HG03064 (cell line): Measurements from ENCODE around the gene RACGAP1.

Experiments used
- ATAC-seq: cut with Tn5 transposase; IDR thresholded peaks from one replicate; pipeline ENCODE4 v1.9.1; 2021; ENCODE audit warnings: low read depth; ENCODE audit not compliant: unreplicated experiment

The RACGAP1 gene

DNA sequence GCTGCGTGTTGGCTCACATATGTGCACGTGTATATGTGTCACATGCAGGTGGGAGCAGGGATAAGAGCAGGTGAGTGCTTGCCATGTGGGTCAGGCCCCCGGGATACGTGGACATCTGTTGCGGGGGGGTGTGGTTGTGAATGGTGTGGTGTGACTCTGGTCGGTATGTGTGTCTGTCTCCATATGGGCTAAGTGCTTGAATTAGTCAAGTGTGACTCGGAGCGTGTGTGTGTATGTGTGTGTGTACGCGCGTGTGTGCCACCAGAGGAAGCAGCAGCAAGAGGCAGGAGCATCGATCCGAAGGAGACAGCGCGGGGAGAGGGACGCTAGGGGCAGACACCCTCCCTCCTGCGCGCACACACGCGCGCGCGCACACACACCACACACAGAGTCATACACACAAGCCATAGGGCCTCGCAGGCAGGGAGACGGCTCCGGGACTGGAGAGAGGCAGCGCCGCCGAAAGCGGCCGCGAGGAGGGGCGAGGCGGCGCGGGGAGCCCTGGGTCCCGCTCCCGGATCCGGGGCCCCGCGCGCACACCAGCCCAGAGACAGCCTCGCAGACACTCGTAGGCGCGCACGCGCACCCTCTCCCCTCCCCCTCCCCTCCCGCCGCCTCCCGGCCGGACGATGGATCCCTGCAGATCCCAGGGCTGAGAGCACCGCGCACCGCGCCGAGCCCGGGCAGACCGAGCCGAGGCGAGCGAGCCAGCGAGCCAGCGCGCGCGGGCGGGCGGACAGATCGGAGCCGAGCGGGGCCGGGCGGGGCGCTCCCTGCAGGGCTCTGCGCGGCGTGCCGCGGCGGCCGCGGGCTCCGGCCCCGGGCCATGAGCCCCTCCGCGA, 31.9 kb upstream of the RACGAP1 start, which contains the start of gene ASIC1:
ASIC1 (plus strand) TSS at position 597 of the 842 bp plus-strand sequence. CDS start 1,171 bp downstream, outside the sequence.
- no peak for ATAC-seq

DNA sequence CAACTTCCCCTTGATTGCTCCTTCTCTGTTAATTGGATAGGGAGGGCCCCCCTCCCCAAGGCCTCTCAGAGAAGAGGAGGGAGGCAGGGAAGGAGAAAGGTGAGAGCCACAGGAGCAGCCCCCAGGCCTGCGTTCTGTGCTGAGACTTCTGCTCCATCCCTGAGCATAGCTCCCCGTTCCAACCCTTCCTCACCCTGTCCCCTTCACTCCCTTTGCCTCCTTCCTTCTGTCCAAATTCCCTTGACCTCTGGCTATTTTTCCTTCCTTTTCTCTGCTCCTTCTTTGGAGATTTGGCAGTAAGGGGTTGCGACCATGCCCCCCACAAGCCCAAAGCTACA, 31.3 kb upstream of the RACGAP1 start:
- no peak for ATAC-seq

GRCh38 chr12:50055831-50056638, 30.7 kb upstream of the RACGAP1 start:
- no peak for ATAC-seq

DNA sequence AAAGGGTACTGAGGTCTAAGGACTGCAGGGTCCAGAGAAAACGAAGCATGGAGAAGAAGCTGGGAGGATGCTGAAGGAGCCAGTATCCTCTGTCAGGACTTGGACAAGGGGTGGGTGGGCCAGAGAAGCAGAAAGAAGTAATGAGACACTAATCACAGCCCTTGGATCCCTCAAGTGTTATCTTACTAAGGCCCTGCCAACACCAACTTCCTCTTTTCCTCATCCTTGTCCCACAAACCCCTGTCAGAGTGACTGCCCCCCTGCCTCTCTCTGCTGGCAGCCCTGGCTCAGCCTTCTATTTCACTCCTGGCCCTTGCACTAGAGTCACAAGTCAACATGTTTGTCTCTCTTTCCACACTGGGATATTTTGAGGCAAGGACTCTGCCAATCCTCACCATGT, 28.3 kb upstream of the RACGAP1 start:
- no peak for ATAC-seq

- no peak for ATAC-seq
Measured at GRCh38 chr12:50052964-50053363, 27.7 kb upstream of the RACGAP1 start.

- ATAC-seq, result no peak
Measured at GRCh38 chr12:50052544-50052943, 27.2 kb upstream of the RACGAP1 start.

GRCh38 chr12:50051101-50051806, 26.0 kb upstream of the RACGAP1 start:
- no peak for ATAC-seq

GRCh38 chr12:50050410-50051098, 25.3 kb upstream of the RACGAP1 start:
- ATAC-seq, result no peak

GRCh38 chr12:50050119-50050385, 24.8 kb upstream of the RACGAP1 start:
- no peak for ATAC-seq

DNA sequence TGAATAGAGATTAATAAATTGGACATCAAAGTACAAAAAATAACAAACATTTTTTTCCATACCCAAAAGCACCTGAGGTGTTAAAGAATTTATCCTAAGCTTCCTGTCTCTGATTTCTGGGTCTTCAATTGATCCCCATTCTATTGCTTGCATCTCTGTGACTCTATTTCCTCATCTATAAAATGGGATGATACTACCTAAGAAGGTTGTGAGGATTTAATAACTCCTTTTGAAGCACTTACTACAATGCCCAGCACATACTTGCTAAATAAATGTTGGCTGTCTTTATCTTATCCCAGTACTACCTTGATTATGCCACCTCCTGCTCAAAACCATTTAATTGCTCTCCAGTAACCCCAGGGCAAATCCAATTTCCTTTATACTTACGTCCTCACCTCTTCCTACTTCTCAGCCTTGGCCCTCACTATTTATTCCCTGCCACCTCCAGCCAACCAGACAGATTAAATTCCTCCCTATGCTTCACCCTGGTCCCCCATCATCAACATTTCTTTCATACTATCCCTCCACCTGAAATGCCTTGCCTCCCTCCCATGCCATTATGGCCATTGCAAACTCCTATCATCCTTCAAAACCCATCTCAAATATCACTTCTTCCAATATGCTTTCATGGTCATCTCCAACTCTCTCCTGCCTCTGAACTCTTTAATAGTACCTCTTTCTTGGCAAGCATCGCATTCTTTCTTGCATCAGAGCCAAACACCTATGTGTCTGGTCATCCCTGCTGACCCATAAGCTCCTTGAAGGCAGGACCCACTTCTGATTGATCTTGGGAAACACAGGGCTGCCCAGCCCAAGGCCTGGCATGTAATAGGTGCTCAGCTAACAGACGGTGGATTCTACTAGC, 24.2 kb upstream of the RACGAP1 start:
- ATAC-seq, result no peak

DNA sequence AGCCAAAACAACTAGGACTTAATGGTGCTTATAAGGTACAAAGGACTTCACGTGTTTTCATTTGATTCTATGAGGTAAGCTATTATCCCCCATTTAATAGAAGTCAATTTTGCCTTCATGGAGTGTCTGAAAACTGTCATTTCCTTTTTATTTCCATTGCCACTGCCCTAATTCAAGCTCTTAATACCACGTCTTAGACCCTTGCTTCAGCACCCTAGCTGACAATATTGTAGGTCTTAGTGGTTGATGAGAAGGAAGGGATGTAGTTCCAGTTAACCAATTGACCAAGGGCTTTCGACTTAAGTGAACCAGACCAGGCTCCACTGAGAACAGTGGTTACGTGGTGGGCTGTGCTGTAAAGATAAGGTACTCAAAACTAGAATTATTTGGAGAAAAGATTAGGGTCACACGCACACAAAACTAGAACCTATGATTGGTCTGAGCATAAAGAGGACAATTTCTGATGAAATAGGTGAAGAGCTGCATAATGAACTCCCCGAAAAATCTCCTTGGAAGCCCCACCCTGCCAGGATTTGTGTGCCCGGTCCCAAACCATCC, 22.5 kb upstream of the RACGAP1 start:
- no peak for ATAC-seq

DNA sequence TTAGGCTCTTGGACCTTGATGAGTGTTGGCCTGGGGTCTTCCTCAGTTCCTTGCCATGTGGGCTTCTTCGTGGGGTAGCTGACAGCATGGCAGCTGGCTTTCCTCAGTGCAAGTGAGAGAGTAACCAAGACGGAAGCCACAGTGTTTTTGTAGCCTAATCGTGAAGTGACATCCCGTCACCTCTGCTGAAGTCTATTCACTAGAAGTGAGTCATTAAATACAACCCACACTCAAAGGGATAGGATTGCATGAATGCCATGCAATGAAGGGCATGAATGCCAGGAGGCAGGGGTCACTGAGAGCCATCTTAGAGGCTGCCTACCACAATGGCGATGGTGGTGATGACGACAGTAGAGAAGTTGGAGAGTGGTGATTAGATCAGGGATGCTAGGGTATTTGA, 18.6 kb upstream of the RACGAP1 start:
- ATAC-seq, result no peak

- ATAC-seq, result no peak
Measured at GRCh38 chr12:50043308-50043707, 18.0 kb upstream of the RACGAP1 start.

DNA sequence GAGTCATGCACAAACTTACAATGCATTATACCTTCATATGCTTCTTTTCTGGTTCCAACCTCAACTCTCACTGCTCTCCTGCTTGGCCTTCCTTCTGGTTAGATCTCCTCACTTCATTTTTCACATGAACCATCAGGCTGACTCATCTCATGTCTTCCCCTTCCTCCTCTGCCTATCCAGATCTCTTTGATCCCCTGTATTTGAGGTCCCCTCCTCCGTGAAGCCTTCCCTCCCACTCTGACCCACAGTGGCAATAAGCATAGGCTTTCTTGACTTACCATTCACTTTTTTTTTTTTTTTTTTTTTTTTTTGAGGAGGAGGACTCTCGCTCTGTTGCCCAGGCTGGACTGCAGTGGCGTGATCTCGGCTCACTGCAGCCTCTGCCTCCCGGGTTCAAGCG, 17.4 kb upstream of the RACGAP1 start:
- ATAC-seq, result no peak

DNA sequence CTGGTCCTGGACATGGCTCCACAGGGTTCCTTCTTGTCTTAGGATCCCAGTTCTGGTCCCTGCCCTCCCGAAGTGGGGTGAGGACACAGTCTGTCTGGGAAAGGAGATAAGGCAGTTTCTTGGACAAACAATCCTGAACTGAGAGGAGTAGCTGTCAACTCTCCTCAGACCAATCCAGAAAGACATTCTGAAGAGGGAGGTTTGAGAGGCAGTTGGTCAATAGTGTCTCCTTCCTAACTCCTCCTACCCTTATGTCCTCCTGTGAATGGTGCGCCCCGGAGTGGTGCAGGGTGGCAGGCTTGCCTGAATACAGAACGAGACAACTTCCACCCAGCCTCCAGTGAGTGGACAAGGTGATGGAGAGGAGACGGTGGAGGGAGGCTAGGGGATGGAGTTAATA, 16.7 kb upstream of the RACGAP1 start:
- ATAC-seq, result no peak

GRCh38 chr12:50041062-50041860, 16.0 kb upstream of the RACGAP1 start:
- no peak for ATAC-seq

- ATAC-seq, result no peak
Measured at GRCh38 chr12:50040657-50041056, 15.4 kb upstream of the RACGAP1 start.

DNA sequence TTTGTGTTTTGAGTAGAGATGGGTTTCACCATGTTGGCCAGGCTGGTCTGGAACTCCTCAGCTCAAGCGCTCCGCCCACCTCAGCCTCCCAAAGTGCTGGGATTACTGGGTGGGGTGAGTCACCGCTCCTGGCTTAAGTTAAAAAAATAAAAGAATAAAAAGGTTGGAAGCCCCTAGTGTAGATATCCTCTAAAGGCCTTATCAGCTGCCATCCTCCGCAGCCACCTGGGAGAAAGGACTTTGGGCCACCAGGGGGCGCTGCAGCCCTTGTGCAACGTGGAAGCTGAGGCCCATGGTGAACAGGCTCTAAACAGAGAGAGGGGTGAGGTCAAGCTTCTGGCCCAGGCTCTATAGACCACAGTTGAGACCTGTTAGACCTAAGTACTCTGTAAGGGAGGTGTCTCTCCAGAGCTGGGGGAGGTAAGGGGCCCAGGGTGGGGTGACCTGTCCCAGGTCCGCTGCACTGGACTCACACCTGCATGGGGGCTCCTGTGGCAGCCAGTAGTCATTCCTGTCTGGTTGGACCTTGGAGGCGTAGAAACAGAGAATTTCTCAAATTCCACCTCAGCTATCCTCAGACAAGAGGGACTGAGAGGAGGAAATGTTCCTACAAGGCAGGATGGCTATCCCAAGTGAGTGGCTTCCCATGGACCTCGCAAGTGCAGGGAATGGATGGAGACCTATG, 14.0 kb upstream of the RACGAP1 start:
- no peak for ATAC-seq
